GM20000 (cell line): ENCODE data around the gene PARP3.
A peak's percentile ranks its signal among the peaks of the same experiment; 100 is the strongest.

Experiments
- DNase-seq: peaks from one replicate; pipeline ENCODE4 v3.0.0; 2012; ENCODE audit warnings: low spot score
- TF ChIP-seq, protein P1 (sequence below): IDR thresholded peaks from 2 replicates; pipeline ENCODE4 v1.5.1; 2012; ENCODE audit warnings: mild to moderate bottlenecking, control low read depth; ENCODE audit errors: extremely low read depth, missing control alignments

Gene PARP3

DNA sequence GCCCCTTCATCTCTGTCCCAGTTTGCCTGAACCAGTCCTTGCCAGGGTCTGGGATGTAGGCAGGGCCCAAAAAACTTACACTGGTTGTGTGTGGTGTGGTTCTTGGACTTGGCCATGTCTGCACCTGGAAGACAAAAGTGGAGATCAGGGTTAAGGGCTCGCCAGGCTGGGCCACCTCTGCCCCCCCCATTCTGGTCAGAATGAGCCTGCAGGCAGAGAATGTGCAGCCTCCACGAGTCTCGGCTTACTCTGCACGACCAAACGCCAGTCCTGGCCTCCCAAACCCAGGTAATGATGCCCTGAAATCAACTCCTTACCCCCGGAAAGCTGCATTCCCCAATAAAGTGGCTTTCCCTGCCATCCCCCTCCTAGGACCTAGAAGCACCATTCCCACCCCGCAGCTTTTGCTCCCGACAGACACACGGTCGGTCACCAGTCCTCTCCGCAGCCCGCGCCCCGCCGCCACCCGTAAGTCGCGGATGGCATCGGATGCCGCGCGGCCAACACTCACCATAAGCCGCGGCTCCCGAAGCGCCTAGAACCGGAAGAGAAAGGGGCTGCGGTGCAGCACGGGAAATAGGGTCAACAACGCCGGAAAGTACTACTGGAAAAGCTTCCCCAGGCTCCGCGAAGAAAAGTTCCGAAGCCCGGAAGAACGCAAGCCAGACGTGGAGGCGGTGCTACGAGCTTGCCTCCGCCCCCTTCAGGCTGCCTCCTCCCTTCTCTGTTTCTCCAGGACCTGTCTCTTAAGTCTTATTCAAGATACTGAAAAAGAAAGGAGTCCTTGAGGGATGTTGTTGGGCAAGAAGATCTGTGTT is 53.4 kb downstream of the PARP3 start, which contains the start of gene RPL29:
Gene RPL29 (minus strand): TSS at position 550 of the 818 bp plus-strand sequence. CDS start 434 bp downstream, at position 116.
- TF ChIP-seq, protein P1, sequence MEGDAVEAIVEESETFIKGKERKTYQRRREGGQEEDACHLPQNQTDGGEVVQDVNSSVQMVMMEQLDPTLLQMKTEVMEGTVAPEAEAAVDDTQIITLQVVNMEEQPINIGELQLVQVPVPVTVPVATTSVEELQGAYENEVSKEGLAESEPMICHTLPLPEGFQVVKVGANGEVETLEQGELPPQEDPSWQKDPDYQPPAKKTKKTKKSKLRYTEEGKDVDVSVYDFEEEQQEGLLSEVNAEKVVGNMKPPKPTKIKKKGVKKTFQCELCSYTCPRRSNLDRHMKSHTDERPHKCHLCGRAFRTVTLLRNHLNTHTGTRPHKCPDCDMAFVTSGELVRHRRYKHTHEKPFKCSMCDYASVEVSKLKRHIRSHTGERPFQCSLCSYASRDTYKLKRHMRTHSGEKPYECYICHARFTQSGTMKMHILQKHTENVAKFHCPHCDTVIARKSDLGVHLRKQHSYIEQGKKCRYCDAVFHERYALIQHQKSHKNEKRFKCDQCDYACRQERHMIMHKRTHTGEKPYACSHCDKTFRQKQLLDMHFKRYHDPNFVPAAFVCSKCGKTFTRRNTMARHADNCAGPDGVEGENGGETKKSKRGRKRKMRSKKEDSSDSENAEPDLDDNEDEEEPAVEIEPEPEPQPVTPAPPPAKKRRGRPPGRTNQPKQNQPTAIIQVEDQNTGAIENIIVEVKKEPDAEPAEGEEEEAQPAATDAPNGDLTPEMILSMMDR: no peak
- peak; percentile 94 for DNase-seq

DNA sequence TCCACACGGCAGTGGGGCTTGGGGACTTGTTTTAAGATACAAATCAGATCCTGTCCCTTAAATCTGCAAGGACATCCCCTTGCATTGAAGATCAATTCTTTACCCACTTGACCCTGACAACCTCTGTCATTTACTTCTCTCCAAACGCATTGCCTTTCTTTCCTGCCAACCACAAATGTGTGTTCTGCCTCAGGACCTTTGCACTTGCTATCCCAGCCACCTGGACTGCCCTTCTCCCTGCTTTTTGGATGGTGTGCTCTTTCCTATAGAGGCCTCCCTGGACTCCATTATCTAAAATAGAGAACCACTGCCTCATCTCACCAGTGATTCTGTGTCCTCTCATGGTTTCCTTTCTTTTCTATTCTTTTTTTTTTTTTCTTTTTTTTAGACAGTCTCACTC is 55.0 kb downstream of the PARP3 start:
- no peak for DNase-seq
- TF ChIP-seq, protein P1: no peak

DNA sequence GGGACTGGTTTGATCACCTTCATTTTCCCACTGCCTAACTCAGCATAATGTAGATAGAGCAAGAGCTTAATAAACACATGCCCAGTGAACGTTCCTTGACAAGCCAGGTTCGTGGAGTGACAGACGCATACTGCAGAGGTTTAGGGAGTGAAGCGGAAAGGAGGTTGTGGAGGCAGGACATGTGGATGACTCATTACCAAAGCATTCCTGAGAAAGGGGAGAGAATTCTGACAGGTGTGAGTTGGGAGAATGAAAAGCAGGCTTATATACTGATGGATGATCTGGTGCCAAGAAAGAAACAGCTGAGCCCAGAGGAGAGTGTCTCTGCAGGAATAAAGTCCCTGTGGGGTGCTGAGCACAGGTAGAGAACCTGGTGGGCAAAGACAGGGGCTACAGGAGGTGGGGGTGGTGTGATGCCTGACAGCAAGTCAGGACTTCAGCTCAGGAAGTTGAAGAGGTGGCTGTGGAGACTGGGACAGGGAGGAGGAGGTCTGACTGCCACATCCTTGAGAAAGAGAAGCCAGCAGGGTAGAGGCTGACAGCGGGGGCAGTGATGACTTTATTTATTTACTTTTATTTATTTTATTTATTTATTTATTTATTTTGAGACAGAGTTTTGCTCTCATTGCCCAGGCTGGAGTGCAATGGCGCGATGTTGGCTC is 55.9 kb downstream of the PARP3 start:
- TF ChIP-seq, protein P1: no peak
- no peak for DNase-seq
